ENCODE results near the gene PON3.

DNA sequence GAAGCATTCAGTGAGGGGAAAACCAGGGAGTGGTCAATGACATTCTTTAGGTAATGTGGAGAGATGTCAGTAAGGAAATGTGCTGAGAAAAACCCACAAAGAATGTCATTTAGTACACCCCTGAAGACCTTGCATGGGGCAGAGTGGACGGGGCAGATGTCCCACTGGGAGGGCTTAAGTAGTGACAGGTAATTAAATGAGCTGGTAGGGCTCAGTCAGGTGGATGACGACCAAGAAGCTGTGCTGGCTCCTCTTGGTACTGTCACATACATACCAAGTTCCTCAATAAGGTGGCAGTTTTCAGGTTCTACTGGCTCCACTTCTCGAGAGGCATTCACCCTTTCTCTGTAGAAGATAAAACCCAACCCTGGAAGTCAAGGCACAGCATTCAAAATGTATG is 1.8 kb downstream of the PON3 start:
- TF ChIP-seq, protein P1, sequence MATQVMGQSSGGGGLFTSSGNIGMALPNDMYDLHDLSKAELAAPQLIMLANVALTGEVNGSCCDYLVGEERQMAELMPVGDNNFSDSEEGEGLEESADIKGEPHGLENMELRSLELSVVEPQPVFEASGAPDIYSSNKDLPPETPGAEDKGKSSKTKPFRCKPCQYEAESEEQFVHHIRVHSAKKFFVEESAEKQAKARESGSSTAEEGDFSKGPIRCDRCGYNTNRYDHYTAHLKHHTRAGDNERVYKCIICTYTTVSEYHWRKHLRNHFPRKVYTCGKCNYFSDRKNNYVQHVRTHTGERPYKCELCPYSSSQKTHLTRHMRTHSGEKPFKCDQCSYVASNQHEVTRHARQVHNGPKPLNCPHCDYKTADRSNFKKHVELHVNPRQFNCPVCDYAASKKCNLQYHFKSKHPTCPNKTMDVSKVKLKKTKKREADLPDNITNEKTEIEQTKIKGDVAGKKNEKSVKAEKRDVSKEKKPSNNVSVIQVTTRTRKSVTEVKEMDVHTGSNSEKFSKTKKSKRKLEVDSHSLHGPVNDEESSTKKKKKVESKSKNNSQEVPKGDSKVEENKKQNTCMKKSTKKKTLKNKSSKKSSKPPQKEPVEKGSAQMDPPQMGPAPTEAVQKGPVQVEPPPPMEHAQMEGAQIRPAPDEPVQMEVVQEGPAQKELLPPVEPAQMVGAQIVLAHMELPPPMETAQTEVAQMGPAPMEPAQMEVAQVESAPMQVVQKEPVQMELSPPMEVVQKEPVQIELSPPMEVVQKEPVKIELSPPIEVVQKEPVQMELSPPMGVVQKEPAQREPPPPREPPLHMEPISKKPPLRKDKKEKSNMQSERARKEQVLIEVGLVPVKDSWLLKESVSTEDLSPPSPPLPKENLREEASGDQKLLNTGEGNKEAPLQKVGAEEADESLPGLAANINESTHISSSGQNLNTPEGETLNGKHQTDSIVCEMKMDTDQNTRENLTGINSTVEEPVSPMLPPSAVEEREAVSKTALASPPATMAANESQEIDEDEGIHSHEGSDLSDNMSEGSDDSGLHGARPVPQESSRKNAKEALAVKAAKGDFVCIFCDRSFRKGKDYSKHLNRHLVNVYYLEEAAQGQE (IDR thresholded peaks at IDR 0.05) = no peak
- TF ChIP-seq POLR2A (IDR thresholded peaks at IDR 0.05; ENCODE audit: low read length) = no peak
- TF ChIP-seq, protein P2, sequence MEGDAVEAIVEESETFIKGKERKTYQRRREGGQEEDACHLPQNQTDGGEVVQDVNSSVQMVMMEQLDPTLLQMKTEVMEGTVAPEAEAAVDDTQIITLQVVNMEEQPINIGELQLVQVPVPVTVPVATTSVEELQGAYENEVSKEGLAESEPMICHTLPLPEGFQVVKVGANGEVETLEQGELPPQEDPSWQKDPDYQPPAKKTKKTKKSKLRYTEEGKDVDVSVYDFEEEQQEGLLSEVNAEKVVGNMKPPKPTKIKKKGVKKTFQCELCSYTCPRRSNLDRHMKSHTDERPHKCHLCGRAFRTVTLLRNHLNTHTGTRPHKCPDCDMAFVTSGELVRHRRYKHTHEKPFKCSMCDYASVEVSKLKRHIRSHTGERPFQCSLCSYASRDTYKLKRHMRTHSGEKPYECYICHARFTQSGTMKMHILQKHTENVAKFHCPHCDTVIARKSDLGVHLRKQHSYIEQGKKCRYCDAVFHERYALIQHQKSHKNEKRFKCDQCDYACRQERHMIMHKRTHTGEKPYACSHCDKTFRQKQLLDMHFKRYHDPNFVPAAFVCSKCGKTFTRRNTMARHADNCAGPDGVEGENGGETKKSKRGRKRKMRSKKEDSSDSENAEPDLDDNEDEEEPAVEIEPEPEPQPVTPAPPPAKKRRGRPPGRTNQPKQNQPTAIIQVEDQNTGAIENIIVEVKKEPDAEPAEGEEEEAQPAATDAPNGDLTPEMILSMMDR (IDR thresholded peaks at IDR 0.05) = no peak
- no peak for TF ChIP-seq TFCP2L1 (CRISPR knock-in tag; IDR thresholded peaks at IDR 0.05)
- no peak for TF ChIP-seq BHLHE40 (IDR thresholded peaks at IDR 0.05; ENCODE audit: low read depth, low read length)
- no peak for TF ChIP-seq MAX (IDR thresholded peaks at IDR 0.05)
- TF ChIP-seq RFX5 (IDR thresholded peaks at IDR 0.05) = no peak
- no peak for TF ChIP-seq PBX3 (IDR thresholded peaks at IDR 0.05)
- TF ChIP-seq JUN (IDR thresholded peaks at IDR 0.05) = no peak
- no peak for TF ChIP-seq CBX8 (IDR thresholded peaks at IDR 0.05)
- no peak for TF ChIP-seq CHD2 (IDR thresholded peaks at IDR 0.05; ENCODE audit: low read length, partially characterized antibody)

Measured in A549 (cell line).